HepG2 (cell line): ENCODE data around the gene RAD17. TPM values are rescaled to one million over a fixed set of nuclear protein-coding genes. Genes with fewer than 3 reads are reported as not detected.

Experiments
- FUBP1 ChIP-seq: sonication (generic); formaldehyde crosslinking; IDR thresholded peaks from 2 replicates; pipeline ENCODE4 v1.5.1; 2020; ENCODE audit warnings: missing genetic modification reagents, mild to moderate bottlenecking, borderline replicate concordance
- KLF13 ChIP-seq: sonication (generic); formaldehyde crosslinking; IDR thresholded peaks from 2 replicates; pipeline ENCODE4 v1.4.0; 2020; ENCODE audit warnings: mild to moderate bottlenecking, missing genetic modification reagents
- MBNL3 ChIP-seq: fragments of 250-450 bp; sonication (Bioruptor Pico); conservative IDR thresholded peaks from 2 replicates; pipeline ENCODE4 v1.8.0; 2022; ENCODE audit warnings: mild to moderate bottlenecking, inconsistent platforms
- NCOA5 ChIP-seq: sonication (generic); formaldehyde crosslinking; IDR thresholded peaks from 2 replicates; pipeline ENCODE4 v1.4.0; 2020; ENCODE audit warnings: missing genetic modification reagents
- SUZ12 ChIP-seq: fragments of 150-350 bp; IDR thresholded peaks from 2 replicates; pipeline ENCODE4 v1.6.1; 2014; ENCODE audit warnings: low read depth, low read length
- YEATS4 ChIP-seq: sonication (generic); formaldehyde crosslinking; IDR thresholded peaks from 2 replicates; pipeline ENCODE4 v1.4.0; 2020; ENCODE audit warnings: missing genetic modification reagents, borderline replicate concordance
- ZMYM3 ChIP-seq: sonication (generic); formaldehyde crosslinking; IDR thresholded peaks from 2 replicates; pipeline ENCODE4 v1.5.1; 2020; ENCODE audit warnings: mild to moderate bottlenecking, missing genetic modification reagents
- ZNF138 ChIP-seq: sonication (generic); formaldehyde crosslinking; IDR thresholded peaks from 2 replicates; pipeline ENCODE4 v1.5.0; 2020; ENCODE audit warnings: mild to moderate bottlenecking, low read depth, missing genetic modification reagents
- ZNF407 ChIP-seq: sonication (generic); formaldehyde crosslinking; IDR thresholded peaks from one replicate; pipeline ENCODE4 v1.5.1; 2020; ENCODE audit warnings: mild to moderate bottlenecking, missing genetic modification reagents; ENCODE audit errors: not compliant biosample characterization
- ZNF780A ChIP-seq: sonication (generic); formaldehyde crosslinking; IDR thresholded peaks from 2 replicates; pipeline ENCODE4 v1.8.0; 2022; ENCODE audit warnings: mild to moderate bottlenecking, missing genetic modification reagents, moderate library complexity
- polyA plus RNA-seq, 8 experiments: library from polyadenylated mRNA; depleted of rRNA in 3 of 8; stranded (reverse) in 7 of 8; unstranded in 1 of 8; fragments of >200 nt; fragmentation: Illumina TruSeq in 4 of 8; extraction: Trizol in 4 of 8; gene quantifications; 2 replicates each; pipeline versions ENCODE4 v1.2.1 to v1.2.3, GENCODE V29; 2011 to 2016; ENCODE audit warnings: low read depth in 4 of 8, missing spikeins in 1 of 8, mixed read lengths in 1 of 8; ENCODE audit not compliant: insufficient read depth in 1 of 8
- total RNA-seq, 5 experiments: library from RNA; depleted of rRNA; stranded (reverse); fragments of >200 nt; fragmentation: Illumina TruSeq; extraction: Trizol; gene quantifications; 2 replicates each; pipeline ENCODE4 v1.2.3, GENCODE V29; 2016; ENCODE audit warnings: low read depth in 1 of 5
- TF ChIP-seq, protein P1 (sequence below): sonication (generic); formaldehyde crosslinking; conservative IDR thresholded peaks from 2 replicates; pipeline ENCODE4 v1.8.0; 2022; ENCODE audit warnings: missing genetic modification reagents
- TF ChIP-seq, protein P2 (sequence below): sonication (generic); formaldehyde crosslinking; IDR thresholded peaks from 2 replicates; pipeline ENCODE4 v1.4.0; 2020; ENCODE audit warnings: missing genetic modification reagents

RAD17 gene
- total and polyA plus RNA-seq, 2 of the 13 experiments (the other 11 are each of a cell fraction or from before 2014, with no cell fraction given): 24.0 to 25.9 TPM

- TF ChIP-seq YEATS4 (CRISPR knock-in tag) (peak; percentile 96), ZNF138 (CRISPR knock-in tag) (0 out of 2 replicates have a peak, but pooled peaks have one; percentile 34), KLF13 (CRISPR knock-in tag) (no peak), SUZ12 (no peak), ZNF407 (CRISPR knock-in tag) (no peak), ZMYM3 (CRISPR knock-in tag) (no peak), FUBP1 (CRISPR knock-in tag) (no peak), NCOA5 (CRISPR knock-in tag) (no peak), MBNL3 (CRISPR knock-in tag) (no peak), ZNF780A (CRISPR knock-in tag) (peak; percentile 24; the same call in 1 of the 2 replicates)
- TF ChIP-seq, protein P1, sequence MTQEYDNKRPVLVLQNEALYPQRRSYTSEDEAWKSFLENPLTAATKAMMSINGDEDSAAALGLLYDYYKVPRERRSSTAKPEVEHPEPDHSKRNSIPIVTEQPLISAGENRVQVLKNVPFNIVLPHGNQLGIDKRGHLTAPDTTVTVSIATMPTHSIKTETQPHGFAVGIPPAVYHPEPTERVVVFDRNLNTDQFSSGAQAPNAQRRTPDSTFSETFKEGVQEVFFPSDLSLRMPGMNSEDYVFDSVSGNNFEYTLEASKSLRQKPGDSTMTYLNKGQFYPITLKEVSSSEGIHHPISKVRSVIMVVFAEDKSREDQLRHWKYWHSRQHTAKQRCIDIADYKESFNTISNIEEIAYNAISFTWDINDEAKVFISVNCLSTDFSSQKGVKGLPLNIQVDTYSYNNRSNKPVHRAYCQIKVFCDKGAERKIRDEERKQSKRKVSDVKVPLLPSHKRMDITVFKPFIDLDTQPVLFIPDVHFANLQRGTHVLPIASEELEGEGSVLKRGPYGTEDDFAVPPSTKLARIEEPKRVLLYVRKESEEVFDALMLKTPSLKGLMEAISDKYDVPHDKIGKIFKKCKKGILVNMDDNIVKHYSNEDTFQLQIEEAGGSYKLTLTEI: no peak
- TF ChIP-seq, protein P2, sequence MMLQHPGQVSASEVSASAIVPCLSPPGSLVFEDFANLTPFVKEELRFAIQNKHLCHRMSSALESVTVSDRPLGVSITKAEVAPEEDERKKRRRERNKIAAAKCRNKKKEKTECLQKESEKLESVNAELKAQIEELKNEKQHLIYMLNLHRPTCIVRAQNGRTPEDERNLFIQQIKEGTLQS (CRISPR knock-in tag): peak; percentile 9; the same call in 1 of the 2 replicates
These were observed at the start of gene RAD17, which contains the start of the genes AK6 and TAF9 (continued) for GRCh38 chr5:69369340-69370121.
